ENCODE measurements around the gene PFKFB3.
"Not testable (repeated sequence)": the region's sequence is repeated elsewhere in the genome, so short reads cannot be mapped to it uniquely, and the experiment has no call there.

Gene PFKFB3

GRCh38 chr10:6202098-6202683 lies 541 bp upstream of the PFKFB3 start:
- no peak for DNase-seq (ENCODE audit: low read depth)

- DNase-seq (ENCODE audit: low read depth), result no peak
Observed at GRCh38 chr10:6203331-6204062, 765 bp downstream of the PFKFB3 start.

GRCh38 chr10:6204063-6204340 lies 1.3 kb downstream of the PFKFB3 start:
- DNase-seq (ENCODE audit: low read depth), result peak; percentile 40

GRCh38 chr10:6204341-6205191 lies 1.8 kb downstream of the PFKFB3 start:
- DNase-seq (ENCODE audit: low read depth), result no peak

- DNase-seq (ENCODE audit: low read depth), result not testable (repeated sequence)
Observed at GRCh38 chr10:6206486-6206885, 3.8 kb downstream of the PFKFB3 start.

GRCh38 chr10:6207658-6208057 lies 4.9 kb downstream of the PFKFB3 start:
- no peak for DNase-seq (ENCODE audit: low read depth)

GRCh38 chr10:6208799-6209235 lies 6.1 kb downstream of the PFKFB3 start:
- DNase-seq (ENCODE audit: low read depth), result no peak

GRCh38 chr10:6211341-6211670 lies 8.6 kb downstream of the PFKFB3 start:
- no peak for DNase-seq (ENCODE audit: low read depth)

- no peak for DNase-seq (ENCODE audit: low read depth)
Observed at GRCh38 chr10:6211671-6212635, 9.2 kb downstream of the PFKFB3 start.

GRCh38 chr10:6212806-6213205 lies 10.1 kb downstream of the PFKFB3 start:
- no peak for DNase-seq (ENCODE audit: low read depth)

GRCh38 chr10:6213257-6213905 lies 10.6 kb downstream of the PFKFB3 start:
- DNase-seq (ENCODE audit: low read depth), result no peak

- no peak for DNase-seq (ENCODE audit: low read depth)
Observed at GRCh38 chr10:6213908-6214307, 11.2 kb downstream of the PFKFB3 start.

GRCh38 chr10:6214612-6215011 lies 11.9 kb downstream of the PFKFB3 start:
- DNase-seq (ENCODE audit: low read depth), result no peak

- no peak for DNase-seq (ENCODE audit: low read depth)
Observed at GRCh38 chr10:6215241-6215640, 12.5 kb downstream of the PFKFB3 start.

- no peak for DNase-seq (ENCODE audit: low read depth)
Observed at GRCh38 chr10:6215683-6216484, 13.2 kb downstream of the PFKFB3 start.

- no peak for DNase-seq (ENCODE audit: low read depth)
Observed at GRCh38 chr10:6216916-6217315, 14.2 kb downstream of the PFKFB3 start.

GRCh38 chr10:6217611-6218010 lies 14.9 kb downstream of the PFKFB3 start:
- no peak for DNase-seq (ENCODE audit: low read depth)

- no peak for DNase-seq (ENCODE audit: low read depth)
Observed at GRCh38 chr10:6218692-6219493, 16.2 kb downstream of the PFKFB3 start.

- DNase-seq (ENCODE audit: low read depth), result no peak
Observed at GRCh38 chr10:6219494-6219836, 16.7 kb downstream of the PFKFB3 start.

Measured in stimulated activated CD8-positive, alpha-beta memory T cell treated with anti-CD3 and anti-CD28 coated beads, Interleukin-15, amount 100 ng/mL, for 24 hours (primary cell).